ENCODE measurements around the gene GOLIM4. TPM values are rescaled to one million over a fixed set of nuclear protein-coding genes. Genes with fewer than 3 reads are reported as not detected.
A peak's percentile ranks its signal among the peaks of the same experiment; 100 is the strongest.

GOLIM4 gene
- total and polyA plus RNA-seq, 2 of the 13 experiments (the other 11 are each of a cell fraction or from before 2014, with no cell fraction given), result 10.9 to 47.7 TPM

DNA sequence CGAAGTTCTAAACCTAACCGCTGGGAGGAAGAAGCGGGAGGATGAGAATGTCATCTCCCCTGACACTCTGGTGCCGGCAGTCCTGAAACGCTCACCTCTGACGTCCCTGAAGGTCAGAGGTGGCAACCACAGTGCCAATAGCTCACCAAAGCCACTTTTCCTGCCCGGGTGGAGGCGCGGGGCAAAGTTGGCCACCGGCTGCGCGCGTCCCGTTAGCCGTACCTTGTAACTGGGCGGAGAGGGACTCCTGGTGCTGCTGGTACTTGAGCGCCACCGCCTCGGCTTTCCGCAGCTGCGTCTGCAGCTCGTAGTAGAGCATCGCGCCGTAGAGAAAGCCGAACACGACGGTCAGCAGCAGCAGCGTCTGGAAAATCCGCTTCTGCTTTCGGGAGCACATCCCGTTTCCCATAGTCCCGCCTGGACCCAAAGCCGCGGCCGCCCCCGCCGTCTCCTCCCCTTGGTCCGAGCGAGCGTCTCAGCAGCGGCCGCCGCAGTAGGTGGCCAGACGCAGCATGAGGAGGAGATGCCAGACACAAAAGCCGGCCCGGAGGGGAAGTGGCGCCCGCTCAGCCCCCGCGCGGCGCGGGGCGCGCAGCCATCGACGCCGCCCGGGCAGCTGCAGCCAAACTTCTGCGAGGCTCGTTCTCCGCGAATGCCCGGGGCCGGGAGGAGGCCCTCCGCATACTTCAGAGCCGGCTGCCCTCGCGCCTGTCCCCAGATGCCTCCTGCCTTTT, 680 bp downstream of the GOLIM4 start (continued):
- TF ChIP-seq, protein P1, sequence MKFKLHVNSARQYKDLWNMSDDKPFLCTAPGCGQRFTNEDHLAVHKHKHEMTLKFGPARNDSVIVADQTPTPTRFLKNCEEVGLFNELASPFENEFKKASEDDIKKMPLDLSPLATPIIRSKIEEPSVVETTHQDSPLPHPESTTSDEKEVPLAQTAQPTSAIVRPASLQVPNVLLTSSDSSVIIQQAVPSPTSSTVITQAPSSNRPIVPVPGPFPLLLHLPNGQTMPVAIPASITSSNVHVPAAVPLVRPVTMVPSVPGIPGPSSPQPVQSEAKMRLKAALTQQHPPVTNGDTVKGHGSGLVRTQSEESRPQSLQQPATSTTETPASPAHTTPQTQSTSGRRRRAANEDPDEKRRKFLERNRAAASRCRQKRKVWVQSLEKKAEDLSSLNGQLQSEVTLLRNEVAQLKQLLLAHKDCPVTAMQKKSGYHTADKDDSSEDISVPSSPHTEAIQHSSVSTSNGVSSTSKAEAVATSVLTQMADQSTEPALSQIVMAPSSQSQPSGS (CRISPR knock-in tag; IDR thresholded peaks at IDR 0.05), result no peak
- no peak for TF ChIP-seq SSRP1 (CRISPR knock-in tag; IDR thresholded peaks at IDR 0.05)
- no peak for TF ChIP-seq GABPB1 (CRISPR knock-in tag; IDR thresholded peaks at IDR 0.05)
- no peak for TF ChIP-seq ZNF460 (CRISPR knock-in tag; IDR thresholded peaks at IDR 0.05; ENCODE audit: borderline replicate concordance)
- TF ChIP-seq SMYD3 (CRISPR knock-in tag; IDR thresholded peaks at IDR 0.05), result no peak
- no peak for TF ChIP-seq TBX2 (CRISPR knock-in tag; IDR thresholded peaks at IDR 0.05; ENCODE audit: borderline replicate concordance)
- TF ChIP-seq ZNF75D (CRISPR knock-in tag; IDR thresholded peaks at IDR 0.05; ENCODE audit: borderline replicate concordance), result no peak
- no peak for TF ChIP-seq PBX2 (CRISPR knock-in tag; IDR thresholded peaks at IDR 0.05)
- no peak for TF ChIP-seq RNF2 (conservative IDR thresholded peaks at IDR 0.05; ENCODE audit: low read depth)
- TF ChIP-seq ZSCAN9 (CRISPR knock-in tag; IDR thresholded peaks at IDR 0.05; ENCODE audit: borderline replicate concordance), result no peak
- TF ChIP-seq GFI1 (CRISPR knock-in tag; IDR thresholded peaks at IDR 0.05; ENCODE audit: borderline replicate concordance), result 0 out of 2 replicates have a peak, but pooled peaks have one; percentile 31
- no peak for TF ChIP-seq SMARCE1 (IDR thresholded peaks at IDR 0.05; ENCODE audit: borderline replicate concordance)
- no peak for TF ChIP-seq NKX3-1 (CRISPR knock-in tag; IDR thresholded peaks at IDR 0.05)
- TF ChIP-seq YY1 (IDR thresholded peaks at IDR 0.05; ENCODE audit: insufficient read depth, insufficient replicate concordance, low read depth, low read length), result no peak
- TF ChIP-seq NFATC3 (CRISPR knock-in tag; IDR thresholded peaks at IDR 0.05), result 0 out of 2 replicates have a peak, but pooled peaks have one; percentile 68
- TF ChIP-seq ZSCAN25 (CRISPR knock-in tag; IDR thresholded peaks at IDR 0.05), result no peak
- TF ChIP-seq, protein P2, sequence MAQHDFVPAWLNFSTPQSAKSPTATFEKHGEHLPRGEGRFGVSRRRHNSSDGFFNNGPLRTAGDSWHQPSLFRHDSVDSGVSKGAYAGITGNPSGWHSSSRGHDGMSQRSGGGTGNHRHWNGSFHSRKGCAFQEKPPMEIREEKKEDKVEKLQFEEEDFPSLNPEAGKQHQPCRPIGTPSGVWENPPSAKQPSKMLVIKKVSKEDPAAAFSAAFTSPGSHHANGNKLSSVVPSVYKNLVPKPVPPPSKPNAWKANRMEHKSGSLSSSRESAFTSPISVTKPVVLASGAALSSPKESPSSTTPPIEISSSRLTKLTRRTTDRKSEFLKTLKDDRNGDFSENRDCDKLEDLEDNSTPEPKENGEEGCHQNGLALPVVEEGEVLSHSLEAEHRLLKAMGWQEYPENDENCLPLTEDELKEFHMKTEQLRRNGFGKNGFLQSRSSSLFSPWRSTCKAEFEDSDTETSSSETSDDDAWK (CRISPR knock-in tag; IDR thresholded peaks at IDR 0.05), result no peak
- TF ChIP-seq SOX5 (CRISPR knock-in tag; IDR thresholded peaks at IDR 0.05; ENCODE audit: borderline replicate concordance), result no peak
- TF ChIP-seq FOXJ3 (CRISPR knock-in tag; IDR thresholded peaks at IDR 0.05; ENCODE audit: borderline replicate concordance), result no peak
- TF ChIP-seq CEBPG (CRISPR knock-in tag; IDR thresholded peaks at IDR 0.05), result no peak
- TF ChIP-seq ZNF687 (CRISPR knock-in tag; IDR thresholded peaks at IDR 0.05), result peak; percentile 66
- TF ChIP-seq PLRG1 (conservative IDR thresholded peaks at IDR 0.05), result no peak
- TF ChIP-seq IRF2 (CRISPR knock-in tag; IDR thresholded peaks at IDR 0.05), result no peak
- TF ChIP-seq ZNF569 (CRISPR knock-in tag; IDR thresholded peaks at IDR 0.05; ENCODE audit: borderline replicate concordance), result no peak
- no peak for TF ChIP-seq NFE2 (CRISPR knock-in tag; IDR thresholded peaks at IDR 0.05)

Data from HepG2 (cell line).